Jurkat, Clone E6-1 (cell line): Measurements from ENCODE around the gene ITGAD.
A peak's percentile ranks its signal among the peaks of the same experiment; 100 is the strongest.
"Not testable (repeated sequence)": the region's sequence is repeated elsewhere in the genome, so short reads cannot be mapped to it uniquely, and the experiment has no call there.

Experiments
- DNase-seq: peaks from one replicate; pipeline ENCODE4 v3.0.0-alpha.2; 2011; ENCODE audit warnings: low read depth, low spot score
- H3K4me3 ChIP-seq: 2 replicates; pipeline ENCODE4 v1.5.1; 2011; ENCODE audit warnings: mild to moderate bottlenecking, low read length, control low read depth, moderate library complexity

Gene ITGAD

DNA sequence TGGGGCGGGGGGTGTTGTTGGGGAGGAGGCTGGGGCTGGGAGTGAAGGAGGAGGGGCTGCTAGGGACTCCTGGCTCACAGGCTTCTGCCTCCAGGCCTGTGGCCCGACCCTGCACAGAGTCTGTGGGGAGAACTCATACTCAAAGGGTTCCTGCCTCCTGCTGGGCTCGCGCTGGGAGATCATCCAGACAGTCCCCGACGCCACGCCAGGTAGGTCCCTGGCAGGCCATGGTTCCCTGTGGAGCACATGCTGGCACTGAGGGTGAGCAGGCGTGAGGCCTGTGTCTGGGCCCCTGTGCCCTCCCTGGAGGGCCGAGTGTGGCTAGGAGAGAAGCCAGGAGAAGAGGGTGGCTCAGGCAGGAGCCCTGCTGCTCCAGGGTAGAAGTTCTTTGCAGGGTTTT lies 4.6 kb downstream of the ITGAD start:
- DNase-seq: no peak
- no peak overlapping the region for H3K4me3 ChIP-seq

DNA sequence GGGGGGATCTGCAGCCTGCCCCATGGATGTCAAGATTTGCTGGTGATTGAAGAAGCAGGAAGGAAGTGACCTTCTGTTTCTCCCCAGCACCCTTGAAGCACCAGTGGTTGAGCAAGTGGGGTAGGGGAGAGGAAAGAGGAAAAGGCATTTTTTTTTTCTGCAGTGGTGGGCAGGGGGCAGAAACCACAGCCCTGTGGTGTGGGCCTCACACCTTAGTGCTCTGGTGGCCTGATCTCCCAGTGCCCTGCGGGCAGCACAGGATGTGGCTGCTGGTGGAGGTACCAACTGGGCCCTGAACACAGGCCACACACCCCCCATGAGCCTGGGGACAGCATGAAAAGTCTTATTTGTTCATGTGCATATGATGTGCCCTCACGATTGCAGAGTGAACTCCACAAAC lies 7.1 kb downstream of the ITGAD start:
- peak; percentile 18 for DNase-seq
- no peak overlapping the region for H3K4me3 ChIP-seq

DNA sequence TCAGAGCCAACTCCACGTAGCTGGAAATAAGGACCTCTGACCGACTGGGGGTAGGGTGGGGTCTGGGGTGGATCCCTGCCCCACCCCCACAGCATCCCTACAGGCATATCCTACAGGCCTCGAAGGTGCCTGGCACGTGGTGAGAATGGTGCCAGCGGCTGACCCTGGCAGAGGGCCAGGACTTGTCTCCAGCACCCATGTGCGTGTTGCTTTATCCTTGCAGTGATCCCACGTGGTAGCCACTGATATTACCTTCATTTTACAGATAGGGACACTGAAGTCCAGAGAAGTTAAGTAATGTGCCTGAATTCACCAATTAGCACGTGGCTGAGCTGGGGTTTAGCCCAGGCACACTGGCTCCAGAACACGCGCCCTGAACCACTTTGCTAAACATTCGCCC lies 8.3 kb downstream of the ITGAD start:
- DNase-seq: no peak
- H3K4me3 ChIP-seq: no peak overlapping the region

DNA sequence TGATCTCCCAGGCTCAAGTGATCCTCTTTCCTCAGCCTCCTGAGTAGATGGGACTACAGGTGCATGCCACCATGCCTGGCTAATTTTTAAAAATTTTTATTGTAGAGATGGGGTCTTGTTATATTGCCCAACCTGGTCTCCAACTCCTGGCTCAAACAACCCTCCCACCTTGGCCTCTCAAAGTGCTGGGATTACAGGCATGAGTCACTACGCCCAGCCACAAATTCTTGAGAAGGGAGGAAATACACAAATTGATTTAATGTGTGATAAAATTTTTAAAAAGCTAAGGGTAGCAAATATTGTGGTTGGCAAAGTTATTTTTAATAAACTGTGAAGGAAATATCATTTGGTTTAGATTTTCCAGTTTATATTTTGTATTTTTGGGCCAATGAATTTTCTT lies 9.6 kb downstream of the ITGAD start:
- no peak overlapping the region for H3K4me3 ChIP-seq
- no peak for DNase-seq

DNA sequence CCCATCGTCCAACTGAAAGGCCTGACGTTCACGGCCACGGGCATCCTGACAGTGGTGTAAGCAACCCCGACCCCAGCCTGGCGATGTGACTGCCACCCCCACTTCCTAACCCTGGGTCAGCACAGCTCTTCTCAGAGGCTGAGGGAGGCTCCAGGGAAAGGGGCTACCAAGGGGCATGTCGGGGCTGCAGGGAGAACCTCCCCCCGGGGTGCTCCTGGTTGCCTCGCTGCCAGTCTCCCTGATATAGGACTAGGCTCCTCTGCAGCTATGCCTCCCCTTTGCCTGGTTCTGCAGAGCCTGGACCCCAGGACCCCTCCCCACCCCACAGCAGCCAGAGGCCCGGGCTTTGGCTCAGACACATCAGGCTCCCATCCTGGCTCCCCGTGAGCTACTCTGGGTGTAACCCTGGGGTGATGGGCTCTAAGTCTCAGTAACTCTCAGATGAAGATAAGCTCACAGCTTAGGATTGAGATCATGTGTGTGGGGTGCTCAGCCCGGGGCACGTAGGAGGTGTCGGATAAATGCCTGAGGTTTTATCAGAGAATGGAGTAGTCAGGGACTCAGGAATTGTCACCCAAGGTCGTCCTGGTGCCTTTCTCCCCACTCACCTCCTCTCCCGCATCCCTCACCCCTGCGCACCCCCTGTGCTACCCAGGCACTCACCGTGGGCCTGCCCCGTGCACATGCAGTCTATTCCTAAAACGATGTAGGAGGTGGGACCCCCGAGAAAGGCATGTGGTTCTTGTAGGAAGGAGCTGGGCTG lies 10.6 kb downstream of the ITGAD start:
- H3K4me3 ChIP-seq: no peak overlapping the region
- DNase-seq: no peak

DNA sequence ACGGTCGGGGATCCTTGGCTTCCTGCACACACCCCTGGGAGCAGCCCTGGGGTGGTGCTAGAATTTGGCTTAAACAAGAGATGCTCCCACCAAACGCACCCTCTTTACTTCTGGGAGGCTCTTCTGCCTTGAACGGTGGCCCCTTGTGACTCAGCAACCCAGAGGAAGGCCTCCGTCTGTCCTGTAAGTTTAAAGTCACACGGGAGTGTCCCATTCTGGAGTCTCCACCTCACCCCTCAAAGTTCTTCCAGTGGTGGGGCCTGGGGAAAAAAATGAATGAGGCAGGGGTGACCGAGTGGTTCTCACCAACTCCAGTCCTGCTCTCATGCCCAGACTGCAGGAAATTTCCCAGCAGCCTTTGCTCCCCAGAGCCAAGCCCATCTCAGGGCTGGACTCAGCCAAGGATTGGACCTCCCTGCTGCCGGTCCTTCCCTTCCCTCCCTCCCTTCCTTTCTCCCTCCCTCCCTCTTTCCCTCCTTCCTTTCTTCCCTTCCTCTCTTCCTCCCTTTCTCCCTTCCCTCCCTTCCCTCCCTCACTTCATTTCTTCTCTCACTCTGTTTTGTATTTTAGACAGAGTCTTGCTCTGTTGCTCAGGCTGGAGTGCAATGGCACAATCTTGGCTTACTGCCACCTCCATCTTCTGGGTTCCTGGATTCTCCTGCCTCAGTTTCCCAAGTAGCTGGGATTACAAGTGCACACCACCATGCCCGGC lies 11.4 kb downstream of the ITGAD start:
- no peak for DNase-seq
- H3K4me3 ChIP-seq: no peak overlapping the region

DNA sequence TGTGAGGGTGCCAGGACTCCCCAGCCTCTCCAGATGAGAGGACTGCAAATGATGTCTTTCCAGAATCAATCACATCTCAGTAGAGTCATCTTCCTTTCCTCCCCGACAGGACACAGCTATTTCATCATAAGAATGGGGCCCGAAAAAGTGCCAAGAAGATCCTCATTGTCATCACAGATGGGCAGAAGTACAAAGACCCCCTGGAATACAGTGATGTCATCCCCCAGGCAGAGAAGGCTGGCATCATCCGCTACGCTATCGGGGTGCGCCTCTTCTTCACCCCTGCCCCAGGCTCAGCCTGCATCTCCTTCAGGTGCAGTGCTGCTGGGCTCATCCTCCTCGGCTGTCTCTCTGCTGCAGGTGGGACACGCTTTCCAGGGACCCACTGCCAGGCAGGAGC lies 14.3 kb downstream of the ITGAD start:
- no peak for DNase-seq
- H3K4me3 ChIP-seq: no peak overlapping the region

DNA sequence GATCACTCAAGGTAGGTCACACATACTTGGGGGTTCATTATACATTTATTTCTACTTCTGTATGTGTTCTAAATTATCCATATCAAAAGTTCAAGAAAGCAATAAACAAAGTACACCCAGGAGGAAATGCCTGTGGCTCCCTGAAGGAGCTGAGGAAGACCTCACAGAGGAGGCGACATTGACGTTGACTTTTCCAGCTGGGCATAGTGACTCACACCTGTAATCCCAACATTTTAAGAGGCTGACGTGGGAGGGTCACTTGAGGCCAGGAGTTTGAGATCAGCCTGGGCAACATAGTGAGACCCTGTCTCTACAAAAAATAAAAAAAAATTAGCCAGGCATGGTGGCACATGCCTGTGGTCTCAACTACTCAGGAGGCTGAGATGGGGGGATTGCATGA lies 16.3 kb downstream of the ITGAD start:
- no peak overlapping the region for H3K4me3 ChIP-seq
- DNase-seq: no peak

DNA sequence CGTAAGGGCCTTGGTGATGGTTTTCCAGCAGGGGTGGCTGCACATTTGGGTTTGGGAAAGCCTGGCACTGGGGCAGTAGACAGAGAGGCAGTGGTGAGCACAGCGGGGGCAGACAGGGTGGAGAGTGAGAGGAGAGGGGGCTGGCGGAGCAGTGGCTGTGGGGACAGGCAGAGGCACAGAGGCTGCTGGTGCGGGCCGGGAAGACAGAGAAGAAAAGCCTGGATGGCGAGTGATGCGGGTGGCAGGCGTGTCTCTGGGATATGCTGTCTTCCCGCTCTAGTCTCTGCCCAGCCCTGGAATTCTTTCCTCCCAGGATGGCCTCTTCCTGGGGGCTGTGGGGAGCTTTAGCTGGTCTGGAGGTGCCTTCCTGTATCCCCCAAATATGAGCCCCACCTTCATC lies 16.9 kb downstream of the ITGAD start:
- DNase-seq: no peak
- H3K4me3 ChIP-seq: no peak overlapping the region

DNA sequence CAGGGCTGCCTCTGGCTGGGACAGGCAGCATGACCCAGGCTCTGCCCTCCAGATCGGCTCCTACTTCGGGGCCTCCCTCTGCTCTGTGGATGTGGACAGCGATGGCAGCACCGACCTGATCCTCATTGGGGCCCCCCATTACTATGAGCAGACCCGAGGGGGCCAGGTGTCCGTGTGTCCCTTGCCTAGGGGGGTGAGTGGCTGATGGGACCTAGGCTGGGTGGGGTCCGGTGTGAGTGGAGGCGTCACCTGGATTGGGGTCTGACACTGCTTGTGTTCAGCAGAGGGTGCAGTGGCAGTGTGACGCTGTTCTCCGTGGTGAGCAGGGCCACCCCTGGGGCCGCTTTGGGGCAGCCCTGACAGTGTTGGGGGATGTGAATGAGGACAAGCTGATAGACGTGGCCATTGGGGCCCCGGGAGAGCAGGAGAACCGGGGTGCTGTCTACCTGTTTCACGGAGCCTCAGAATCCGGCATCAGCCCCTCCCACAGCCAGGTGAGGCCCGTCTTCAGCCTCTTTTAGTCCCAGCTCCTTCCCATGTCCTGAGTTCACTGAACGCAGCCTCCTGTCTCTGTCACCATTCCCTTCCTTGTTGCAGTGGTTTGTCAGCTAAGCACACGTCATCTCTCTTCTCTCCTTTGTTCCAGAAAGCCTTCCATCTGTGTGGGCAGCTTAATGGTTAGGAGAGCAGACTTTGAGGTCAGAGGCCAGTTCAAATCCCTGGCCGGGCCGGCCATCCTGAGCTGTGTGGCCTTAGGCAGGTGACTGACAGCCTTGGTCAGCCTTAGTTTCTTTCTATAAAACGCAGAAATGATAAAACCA lies 18.1 kb downstream of the ITGAD start:
- no peak for DNase-seq
- no peak overlapping the region for H3K4me3 ChIP-seq

DNA sequence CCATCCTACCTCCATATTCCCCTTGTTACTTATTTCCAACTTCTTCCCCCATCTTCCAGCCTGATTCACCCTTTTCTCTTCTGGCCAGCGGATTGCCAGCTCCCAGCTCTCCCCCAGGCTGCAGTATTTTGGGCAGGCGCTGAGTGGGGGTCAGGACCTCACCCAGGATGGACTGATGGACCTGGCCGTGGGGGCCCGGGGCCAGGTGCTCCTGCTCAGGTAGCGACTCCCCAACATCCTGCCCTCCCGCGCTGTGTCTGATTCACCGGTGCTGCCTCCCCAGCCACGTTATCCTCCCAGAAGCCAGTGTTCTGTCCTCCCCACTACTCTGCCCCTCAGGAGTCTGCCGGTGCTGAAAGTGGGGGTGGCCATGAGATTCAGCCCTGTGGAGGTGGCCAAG lies 19.6 kb downstream of the ITGAD start:
- DNase-seq: no peak
- no peak overlapping the region for H3K4me3 ChIP-seq

DNA sequence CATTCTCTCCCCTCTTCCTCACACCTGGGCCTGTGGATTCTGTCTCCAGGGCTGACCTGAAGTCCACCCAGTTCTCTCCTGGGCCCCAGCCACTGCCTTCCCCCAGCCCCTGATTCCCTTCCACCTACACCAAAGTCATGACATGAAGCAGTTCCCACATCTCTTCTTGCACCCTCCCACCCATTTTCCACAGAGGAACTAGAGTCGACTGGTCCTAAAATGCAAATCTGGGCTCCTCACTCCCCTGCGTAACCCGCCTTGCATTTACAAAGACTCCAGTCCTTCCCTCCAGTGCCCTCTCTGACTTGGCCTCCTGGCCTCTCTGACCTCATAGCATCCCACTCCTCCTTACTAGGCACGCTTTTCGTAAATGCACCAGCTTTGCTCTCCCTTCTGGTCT lies 20.2 kb downstream of the ITGAD start:
- no peak overlapping the region for H3K4me3 ChIP-seq
- no peak for DNase-seq

DNA sequence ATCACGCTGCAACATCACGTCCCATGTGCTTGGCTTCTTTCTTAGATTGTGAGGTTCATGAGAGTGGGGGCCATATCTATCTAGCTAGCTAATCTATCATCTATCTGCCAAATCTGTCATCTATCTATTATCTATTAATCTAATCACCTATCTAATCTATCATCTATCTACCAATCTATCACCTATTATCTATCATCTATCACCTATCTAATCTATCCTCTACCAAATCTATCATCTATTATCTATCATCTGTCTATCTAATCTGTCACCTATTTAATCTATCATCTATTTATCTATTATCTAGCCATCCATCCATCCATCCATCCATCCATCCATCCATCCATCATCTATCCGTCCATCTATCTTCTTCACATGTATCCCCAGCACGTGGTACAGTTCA lies 20.8 kb downstream of the ITGAD start:
- H3K4me3 ChIP-seq: no peak overlapping the region
- DNase-seq: no peak

DNA sequence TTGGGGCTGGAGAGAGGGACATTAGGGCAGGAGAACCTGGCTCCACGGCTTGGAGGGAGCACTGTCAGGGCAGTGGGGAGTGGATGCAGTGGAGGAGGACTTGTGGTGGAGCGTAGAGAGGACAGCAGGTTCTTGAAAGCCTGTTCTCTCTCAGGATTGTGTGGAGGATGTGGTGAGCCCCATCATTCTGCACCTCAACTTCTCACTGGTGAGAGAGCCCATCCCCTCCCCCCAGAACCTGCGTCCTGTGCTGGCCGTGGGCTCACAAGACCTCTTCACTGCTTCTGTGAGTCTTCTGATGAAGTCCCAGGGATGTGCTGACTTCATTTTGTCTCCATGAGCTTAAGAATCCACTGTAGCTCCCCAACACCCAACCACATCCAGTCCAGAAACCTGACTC lies 21.6 kb downstream of the ITGAD start:
- no peak overlapping the region for H3K4me3 ChIP-seq
- DNase-seq: no peak

DNA sequence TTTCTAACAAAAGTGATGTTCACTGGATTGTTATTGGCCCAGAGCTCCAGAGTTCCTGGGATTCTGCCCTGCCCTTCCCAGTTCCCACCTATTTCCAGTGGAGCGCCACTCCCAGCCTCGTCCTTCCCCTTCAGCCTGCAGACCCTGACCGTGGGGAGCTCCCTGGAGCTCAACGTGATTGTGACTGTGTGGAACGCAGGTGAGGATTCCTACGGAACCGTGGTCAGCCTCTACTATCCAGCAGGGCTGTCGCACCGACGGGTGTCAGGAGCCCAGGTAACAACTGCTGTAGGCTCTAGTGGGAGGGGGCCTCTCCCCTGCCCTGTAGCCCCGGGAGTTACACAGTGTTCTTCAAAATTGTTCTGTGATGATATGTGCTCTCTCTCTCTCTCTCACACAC lies 23.2 kb downstream of the ITGAD start:
- no peak for DNase-seq
- H3K4me3 ChIP-seq: no peak overlapping the region

DNA sequence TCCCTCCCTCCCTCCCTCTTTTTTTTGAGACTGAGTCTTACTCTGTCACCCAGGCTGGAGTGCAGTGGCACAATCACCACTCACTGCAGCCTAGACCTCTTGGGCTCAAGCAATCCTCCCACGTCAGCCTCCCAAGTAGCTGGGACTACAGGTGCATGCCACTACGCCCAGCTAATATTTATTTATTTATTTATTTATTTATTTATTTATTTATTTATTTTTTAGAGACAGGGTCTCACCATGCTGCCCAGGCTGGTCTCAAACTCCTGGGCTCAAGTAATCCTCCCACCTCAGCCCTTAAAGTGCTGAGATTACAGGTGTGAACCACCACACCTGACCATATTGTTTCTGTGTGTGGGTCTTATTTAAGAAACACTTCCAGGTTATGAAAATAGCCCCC lies 23.9 kb downstream of the ITGAD start:
- H3K4me3 ChIP-seq, DNase-seq: not testable (repeated sequence)

DNA sequence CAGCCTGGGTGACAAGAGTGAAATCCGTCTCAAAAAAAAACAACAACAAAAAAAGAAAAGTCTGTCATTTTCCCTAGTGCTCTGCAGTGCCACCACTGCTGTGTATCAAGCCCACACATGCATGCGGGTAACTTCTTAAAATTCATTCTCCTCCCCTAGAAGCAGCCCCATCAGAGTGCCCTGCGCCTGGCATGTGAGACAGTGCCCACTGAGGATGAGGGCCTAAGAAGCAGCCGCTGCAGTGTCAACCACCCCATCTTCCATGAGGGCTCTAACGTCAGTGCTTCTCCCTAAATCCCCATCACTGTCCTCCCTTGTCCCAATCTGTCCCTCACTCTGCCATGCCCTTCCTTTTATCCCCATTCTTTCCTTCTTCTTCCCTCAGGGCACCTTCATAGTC lies 24.8 kb downstream of the ITGAD start:
- H3K4me3 ChIP-seq: no peak overlapping the region
- no peak for DNase-seq

DNA sequence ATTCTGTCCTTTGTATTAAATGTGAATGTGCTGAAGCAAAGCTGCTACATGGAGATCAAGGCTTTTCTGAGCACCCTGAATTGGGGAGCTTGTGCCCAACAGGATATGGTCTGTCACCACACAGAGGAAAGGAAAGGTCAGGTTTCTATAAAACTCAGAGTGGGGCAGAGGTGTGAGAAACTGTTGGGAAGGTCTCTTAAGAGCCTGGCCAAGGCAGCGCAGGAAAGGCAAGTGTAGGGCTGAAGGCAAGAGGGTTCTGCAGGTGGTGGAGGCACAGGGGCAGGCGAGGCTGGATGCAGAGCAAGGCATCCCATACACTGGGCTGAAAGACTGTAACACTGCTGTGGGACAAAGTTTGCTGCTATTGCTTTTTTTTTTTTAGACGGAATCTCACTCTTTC lies 26.9 kb downstream of the ITGAD start:
- H3K4me3 ChIP-seq: no peak overlapping the region
- DNase-seq: no peak

DNA sequence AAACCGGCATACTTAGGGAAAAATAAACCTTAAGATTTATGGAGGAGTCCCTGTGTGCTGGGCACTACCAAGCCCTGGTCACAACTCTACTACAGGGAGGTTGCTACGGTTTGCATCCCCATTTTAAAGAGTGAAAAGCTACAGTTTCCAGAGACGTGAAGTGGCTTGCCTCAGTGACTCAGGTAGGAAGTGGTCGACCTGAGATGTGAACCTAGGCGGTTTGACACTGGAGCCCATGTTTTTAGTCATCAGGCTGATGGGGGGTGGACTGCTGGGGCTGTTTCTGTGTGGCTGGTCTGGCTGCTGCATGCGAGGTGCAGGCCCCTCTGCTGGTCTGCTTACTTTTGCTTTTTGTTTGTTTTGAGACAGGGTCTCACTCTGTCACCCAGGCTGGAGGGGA lies 28.5 kb downstream of the ITGAD start:
- no peak overlapping the region for H3K4me3 ChIP-seq
- DNase-seq: peak; percentile 28

DNA sequence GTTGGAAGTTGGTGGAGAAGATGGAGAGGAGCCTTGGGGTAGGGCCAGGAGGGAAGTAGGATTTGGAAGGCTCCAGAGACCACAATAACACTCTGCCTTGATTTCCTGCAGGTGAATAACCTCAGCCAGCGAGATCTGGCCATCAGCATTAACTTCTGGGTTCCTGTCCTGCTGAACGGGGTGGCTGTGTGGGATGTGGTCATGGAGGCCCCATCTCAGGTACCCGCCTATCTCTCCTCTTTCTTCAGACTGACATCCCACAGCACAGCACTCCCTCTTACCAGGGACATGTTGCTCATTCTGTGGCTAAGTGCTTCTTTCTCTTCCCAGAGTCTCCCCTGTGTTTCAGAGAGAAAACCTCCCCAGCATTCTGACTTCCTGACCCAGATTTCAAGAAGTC lies 30.1 kb downstream of the ITGAD start:
- H3K4me3 ChIP-seq: no peak overlapping the region

More for the DNA sequence above, 30.1 kb downstream of the ITGAD start:
- no peak for DNase-seq
